Measurements from ENCODE around the gene LIPF.
A peak's percentile ranks its signal among the peaks of the same experiment; 100 is the strongest.
"Not testable (repeated sequence)": the region's sequence is repeated elsewhere in the genome, so short reads cannot be mapped to it uniquely, and the experiment has no call there.

Gene LIPF

DNA sequence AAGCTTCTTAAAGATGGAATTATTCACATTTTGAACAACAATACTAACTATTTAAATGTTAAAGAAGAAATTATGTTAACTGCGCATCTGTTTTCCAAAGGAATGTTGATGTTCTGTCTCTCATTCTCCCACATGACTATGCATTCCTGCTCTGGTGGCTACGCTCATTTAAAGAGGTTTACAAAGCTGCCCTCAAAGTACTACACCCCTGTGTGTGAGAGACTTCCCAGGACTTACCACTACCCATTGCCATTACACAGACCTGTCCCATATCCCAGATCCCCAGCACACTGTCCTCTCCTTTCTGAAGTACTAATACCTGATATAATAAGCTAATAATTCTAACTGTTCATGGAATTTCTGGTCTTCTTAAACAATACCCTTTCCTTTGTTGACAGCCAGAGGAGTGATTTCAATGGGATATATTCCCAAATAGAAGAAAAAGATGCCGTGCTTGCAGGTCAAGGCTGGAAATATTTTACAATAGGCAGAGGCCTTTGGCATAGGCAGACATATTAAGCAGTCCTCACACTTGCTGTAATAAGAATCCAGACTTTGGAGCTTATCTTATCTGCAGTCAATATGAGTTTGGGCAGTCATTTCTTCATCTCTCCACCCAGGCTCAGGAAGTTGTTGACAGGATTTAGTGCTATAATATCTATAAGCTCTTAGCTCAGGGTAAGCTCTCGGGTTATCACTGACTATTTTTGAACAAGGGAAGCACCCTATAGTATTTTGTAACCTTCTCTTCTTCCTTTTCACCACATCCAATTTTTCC, 12.2 kb downstream of the LIPF start:
- no peak for DNase-seq (ENCODE audit: low spot score)

DNA sequence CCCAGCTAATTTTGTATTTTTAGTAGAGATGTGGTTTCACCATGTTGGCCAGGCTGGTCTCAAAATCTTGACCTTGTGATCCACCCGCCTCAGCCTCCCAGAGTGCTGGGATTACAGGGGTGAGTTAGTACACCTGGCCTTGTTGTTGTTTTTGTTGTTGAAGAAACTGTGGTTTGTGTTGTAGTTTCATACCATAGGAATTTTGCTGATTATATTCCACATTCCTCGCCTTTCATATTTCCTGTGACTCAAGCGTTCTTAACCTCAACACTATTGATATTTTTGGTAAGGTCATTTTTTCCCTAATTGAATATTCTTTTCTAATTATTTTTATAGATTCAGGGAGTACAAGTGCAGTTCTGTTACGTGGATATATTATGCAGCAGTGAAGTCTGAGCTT, 16.7 kb downstream of the LIPF start:
- no peak for DNase-seq (ENCODE audit: low spot score)

DNA sequence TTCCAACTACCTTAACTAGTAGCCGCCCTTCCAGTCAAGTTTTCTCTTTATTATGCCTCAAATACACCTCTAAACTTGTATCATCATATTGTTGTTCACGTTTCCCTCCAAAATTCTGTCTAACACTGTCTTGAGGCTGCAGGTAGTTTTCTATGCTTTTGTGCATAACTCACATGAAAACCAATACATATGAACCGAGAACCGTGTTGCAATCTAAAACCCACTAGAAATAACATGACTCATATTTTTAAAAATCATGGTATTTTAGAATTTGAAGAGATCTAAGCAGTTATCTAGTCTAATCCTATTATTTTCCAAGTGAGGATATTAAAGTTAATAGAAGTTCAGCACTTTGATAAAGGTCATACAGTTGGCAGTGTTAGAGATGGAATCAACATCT, 18.2 kb downstream of the LIPF start:
- no peak for DNase-seq (ENCODE audit: low spot score)

DNA sequence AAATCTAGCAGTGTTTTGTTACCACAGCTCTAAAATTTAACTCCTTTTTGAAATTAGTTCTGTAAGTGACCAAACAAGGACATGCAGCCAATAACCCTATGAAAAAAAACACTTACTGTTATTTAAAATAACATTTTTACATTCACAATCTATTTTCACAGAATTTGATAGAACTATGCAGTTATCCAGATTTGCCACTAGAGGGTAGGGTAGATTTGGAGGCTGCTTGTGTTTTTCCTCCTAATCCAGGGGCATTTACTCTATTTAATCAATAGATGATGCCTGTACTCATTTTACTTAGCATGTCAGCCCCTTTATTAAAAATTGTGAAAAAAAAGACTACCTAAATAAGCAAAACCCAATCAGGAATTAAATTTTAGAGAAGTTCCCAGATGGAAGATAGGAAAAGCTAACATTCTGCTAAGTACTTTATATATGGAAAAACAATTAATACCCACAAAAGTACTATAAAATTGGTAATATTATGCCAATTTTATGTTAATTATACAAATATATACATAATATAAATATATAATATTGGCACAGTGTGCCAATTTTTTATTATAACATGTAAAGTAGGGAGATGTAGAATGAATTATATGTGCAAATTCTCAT, 23.7 kb downstream of the LIPF start:
- DNase-seq (ENCODE audit: low spot score), result peak; percentile 11

DNA sequence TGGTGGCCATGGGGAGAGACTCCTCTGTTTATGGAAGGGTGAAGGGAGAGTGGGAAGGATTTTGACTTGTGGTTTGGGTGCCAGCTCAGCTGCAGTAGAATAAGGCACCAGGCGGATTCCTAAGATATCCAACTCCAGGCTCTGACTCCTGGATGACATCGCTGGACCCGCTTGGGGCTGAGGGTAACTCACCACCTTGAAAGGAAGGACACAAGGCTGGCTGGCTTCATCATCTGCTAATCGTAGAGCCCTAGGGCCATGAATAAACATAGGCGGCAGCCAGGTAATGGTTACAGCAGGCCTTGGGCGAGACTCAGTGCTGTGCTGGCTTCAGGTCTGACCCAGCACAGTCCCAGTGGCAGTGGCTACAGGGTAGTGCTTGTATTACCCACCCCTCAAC, 25.1 kb downstream of the LIPF start:
- no peak for DNase-seq (ENCODE audit: low spot score)

DNA sequence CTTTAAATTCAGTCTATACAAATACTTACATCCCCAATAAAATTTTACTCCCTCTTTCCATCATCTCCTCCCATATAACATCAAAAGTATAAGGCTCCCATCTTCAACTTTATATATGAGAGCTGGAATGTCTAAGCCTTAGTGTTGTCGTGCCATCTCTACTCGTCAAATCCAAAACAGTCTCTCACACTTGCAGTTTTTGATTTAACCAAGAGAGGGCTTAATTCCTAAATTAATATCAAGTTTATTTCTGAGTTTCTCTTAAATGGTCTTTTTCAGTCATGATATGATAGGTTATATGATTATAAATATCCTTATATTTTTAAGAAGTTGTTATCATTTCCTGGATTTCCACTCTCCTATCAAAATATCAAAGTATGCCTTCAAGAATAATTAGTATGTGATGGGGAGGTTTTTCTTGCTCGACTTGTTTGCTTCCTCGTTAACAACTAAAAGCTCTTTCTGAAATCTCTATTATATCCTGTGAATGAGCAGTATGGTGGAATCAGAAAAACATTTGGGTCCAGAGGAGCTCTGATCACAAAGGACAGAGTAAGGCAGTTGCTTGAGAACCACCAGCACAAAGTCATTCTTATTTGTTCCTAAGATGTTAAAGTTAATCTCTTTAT, 29.3 kb downstream of the LIPF start:
- peak; percentile 7 for DNase-seq (ENCODE audit: low spot score)

DNA sequence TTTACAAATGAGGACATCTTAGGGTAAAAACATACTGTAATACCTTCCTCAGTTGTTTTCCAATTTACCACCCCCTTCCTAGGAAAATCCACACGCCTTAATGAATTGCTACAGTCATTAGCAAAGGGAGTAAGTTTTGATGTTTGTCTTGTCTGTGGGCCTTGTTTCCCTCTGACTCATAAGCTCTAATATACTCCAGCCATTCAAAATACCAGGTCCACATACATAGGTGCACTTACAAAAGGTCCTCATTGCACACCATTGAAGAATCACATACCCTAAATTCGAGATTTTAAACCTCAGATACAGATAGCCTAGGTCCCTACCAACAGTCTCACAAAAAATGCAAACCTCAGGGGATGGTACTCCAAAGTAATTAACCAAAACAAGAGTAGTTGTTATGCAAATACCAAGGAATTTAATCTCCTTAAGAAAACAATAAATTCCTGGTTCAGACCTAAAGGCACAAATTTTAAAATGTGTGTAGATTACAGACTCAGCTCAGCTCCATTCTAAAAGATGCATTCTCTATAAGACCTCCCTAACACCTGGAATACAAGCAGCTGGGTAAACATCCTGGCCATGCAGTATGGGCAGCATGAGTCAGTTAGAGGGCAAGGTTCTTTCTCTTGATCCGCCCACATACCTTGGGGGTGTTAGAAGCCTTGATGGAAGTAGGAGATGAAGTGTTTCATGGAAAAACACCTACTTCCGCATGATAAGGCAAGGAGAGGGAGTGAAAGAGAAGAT, 38.8 kb downstream of the LIPF start:
- no peak for DNase-seq (ENCODE audit: low spot score)

DNA sequence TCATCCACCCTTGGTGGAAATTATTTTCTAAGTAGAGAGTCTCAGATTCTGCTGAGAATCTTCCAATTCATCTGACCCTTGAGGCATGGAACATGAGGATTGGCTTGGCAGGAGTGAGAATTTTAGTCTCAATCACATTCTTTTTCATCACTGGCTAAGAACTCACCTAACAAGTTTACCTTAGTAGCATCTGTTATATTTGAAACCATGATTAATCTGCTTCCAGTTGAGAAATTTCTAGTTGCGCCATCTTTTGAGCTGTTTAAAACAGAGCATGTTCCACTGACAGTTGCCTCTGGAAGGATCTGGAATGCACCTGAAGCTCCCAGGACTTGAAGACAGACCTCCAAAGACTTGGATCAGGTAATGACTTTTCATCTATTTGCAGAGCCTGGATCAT, 41.7 kb downstream of the LIPF start, which contains the start of gene LIPK:
TSS of gene LIPK (plus strand) at position 292 of the 400 bp plus-strand sequence. CDS start 18,295 bp downstream, outside the sequence.
- no peak for DNase-seq (ENCODE audit: low spot score)

DNA sequence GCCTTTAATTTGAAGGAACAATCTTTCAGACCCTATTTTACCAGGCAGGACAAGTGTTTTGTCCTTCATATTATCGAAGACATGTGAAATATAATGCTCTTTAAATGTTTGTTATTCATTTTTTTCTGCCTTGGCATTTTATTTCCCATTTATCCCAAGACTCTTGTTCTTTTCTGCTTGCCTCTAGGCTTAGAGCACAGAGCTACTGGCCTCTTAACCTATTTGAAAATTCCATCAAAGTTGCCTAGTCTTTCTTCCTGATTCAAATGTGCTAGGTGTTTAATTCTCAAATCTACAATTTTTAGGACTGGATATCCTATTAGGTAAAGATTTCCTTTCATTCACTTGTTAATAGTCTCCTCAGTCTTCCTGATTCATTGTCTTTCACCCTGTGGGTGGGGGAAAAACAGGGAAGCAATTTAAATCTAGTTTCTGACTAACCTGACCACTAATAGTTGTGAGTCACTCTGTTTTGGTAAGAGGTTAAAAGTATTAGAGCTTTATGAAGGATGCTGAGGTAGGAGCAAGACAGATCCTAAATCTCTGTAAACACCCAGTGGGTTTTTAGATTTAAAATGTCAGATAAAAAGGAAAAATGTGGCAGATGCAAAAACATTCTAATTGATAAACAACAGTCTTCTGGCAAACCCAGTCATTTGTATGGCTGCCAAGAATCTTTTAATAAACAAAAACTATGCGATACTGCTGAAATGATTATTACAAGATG, 43.4 kb downstream of the LIPF start:
- DNase-seq (ENCODE audit: low spot score), result no peak

DNA sequence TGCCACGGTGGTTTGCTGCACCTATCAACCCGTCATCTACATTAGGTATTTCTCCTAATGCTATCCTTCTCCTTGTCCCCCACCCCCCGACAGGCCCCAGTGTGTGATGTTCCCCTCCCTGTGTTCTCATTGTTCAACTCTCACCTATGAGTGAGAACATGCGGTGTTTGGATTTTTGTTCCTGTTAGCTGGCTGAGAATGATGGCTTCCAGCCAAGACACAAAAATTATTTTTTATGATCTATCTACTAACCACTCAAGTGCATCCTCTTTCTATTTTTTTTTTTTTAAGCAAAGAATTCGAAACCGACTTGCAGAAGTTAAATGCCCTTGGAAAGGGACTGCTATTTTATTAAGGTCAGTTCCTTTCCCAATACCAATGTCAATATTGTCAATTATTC, 45.1 kb downstream of the LIPF start:
- not testable (repeated sequence) for DNase-seq (ENCODE audit: low spot score)

DNA sequence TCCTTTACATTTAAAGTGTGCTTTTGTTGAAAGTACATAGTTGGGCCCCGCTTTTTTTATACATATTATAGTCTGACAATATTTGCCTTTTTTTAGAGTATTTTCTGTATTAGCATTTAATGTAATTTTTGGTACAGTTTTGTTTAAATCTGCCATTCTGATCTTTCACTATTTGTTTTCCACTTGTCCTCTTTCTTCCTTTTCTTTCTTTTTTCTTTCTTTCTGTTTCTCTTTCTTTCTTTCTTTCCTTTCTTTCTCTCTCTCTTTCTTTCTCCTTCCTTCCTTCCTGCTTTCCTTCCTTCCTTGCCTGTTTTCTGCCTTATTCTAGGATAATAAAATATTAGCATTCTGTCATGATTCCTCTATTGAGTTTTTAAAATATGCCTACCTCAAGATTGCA, 51.3 kb downstream of the LIPF start:
- DNase-seq (ENCODE audit: low spot score), result no peak

DNA sequence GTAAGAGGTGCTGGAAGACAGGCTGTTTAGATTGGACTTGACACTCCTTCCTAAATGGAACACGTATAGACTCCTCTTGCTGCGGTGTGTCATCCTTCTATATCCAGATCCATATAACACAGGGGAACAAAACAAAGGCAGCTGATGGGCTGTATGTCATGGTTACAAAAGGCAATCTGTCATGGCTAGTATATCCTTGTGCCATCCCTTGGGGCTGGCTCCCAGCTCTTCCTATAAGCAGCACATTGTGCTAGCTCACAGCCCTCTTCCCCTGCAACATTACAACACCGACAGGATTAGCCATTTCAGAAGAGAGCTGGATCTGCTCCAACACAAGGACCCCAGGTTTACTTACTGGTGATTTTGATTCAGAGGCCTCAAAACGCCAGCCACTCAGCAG, 57.1 kb downstream of the LIPF start:
- no peak for DNase-seq (ENCODE audit: low spot score)

DNA sequence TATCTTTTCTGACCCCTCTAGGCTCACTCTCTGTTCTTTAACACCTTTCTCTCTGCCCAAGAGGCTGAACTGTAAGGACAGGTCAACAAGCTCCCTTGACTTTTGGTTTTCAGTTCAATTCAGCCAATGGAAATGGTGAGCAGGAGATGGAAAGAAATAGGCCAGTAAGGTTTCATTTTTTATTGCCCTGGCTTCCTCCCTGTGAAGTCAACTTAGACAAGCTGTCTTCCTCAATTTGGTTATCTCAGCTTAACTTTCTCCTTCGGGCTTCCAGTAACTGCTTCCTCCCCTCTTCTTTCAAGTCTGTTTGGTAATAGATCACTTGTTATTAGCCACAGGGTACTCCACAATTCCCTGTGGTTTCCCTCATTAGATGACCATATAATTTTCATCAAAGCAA, 61.6 kb downstream of the LIPF start:
- DNase-seq (ENCODE audit: low spot score), result peak; percentile 4

DNA sequence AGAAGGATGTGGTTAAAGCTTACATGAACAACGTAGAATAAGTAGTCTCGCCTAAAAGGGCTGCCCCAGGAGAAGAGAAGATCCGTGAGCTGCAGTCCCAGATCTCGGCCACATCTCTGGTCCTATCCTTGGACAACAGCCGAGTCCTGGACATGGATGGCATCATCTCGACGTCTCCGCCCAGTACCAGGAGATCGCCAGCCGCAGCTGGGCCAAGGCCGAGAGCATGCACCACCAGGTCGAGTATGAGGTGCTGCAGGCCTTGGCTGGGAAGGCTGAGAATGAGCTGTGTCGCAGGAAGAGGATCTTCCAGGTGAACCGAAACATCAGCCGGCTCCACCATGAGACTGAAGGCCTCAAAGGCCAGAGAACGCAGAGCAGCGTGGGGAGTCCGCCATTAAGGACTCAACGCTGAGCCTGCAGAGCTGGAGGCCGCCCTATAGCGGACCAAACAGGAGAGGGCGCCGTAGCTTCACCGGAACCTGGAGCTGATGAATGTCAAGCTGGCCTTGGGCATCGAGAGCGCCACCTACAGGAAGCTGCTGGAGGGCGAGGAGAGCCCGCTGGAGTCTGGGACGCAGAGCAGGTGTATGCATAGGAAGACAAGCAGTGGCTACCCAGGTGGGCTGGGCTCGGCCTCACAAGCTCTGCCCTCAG, 64.0 kb downstream of the LIPF start:
- no peak for DNase-seq (ENCODE audit: low spot score)
